HEK293T (cell line): ENCODE measurements around the gene SUPT5H.

ENCODE experiments used
- CTBP1 ChIP-seq: fragments of 450-650 bp; IDR thresholded peaks from 2 replicates; pipeline ENCODE4 v1.6.1; 2016; ENCODE audit warnings: borderline replicate concordance
- FOXA1 ChIP-seq: fragments of 450-650 bp; IDR thresholded peaks from 2 replicates; pipeline ENCODE4 v1.6.1; 2016; ENCODE audit warnings: mild to moderate bottlenecking
- FOXK2 ChIP-seq: fragments of 450-650 bp; IDR thresholded peaks from 2 replicates; pipeline ENCODE4 v1.6.1; 2016; ENCODE audit warnings: mild to moderate bottlenecking
- HDGF ChIP-seq: fragments of 450-650 bp; IDR thresholded peaks from 2 replicates; pipeline ENCODE4 v1.6.1; 2017; ENCODE audit warnings: antibody characterized with exemption, borderline replicate concordance
- LEF1 ChIP-seq: fragments of 450-650 bp; IDR thresholded peaks from 2 replicates; pipeline ENCODE4 v1.6.1; 2017; ENCODE audit warnings: mild to moderate bottlenecking, borderline replicate concordance
- NFRKB ChIP-seq: fragments of 450-650 bp; IDR thresholded peaks from 2 replicates; pipeline ENCODE4 v1.6.1; 2016; ENCODE audit warnings: mild to moderate bottlenecking, moderate library complexity
- SP1 ChIP-seq: fragments of 450-650 bp; IDR thresholded peaks from 2 replicates; pipeline ENCODE4 v1.6.1; 2017

DNA sequence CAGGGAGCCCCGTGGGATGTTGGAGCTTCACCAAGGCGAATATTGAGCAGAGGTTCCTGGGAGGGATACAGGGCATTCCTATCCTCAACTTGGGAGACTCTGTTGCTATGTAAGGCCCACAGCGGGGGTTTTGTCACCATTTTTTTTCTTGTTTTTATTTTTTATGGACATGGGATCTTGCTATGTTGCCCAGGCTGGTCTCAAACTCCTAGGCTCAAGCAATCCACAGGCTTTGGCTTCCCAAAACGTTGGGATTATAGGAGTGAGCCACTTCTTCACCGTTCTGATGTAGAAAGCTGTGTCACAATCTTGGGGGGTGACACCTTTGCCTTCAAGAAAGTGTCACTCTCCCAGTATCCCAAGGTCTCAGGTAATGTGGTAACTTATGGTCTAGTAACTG lies 56.0 kb downstream of the SUPT5H start:
- TF ChIP-seq NFRKB (no peak), SP1 (no peak), HDGF (no peak), FOXA1 (no peak), FOXK2 (no peak), LEF1 (no peak), CTBP1 (no peak)
